Stimulated activated CD4-positive, alpha-beta T cell treated with anti-CD3 and anti-CD28 coated beads, Interleukin-1b, Interleukin-23, amount 100 ng/mL, for 1 hour (primary cell): ENCODE data around the gene BCAS3.
"Not testable (repeated sequence)": the region's sequence is repeated elsewhere in the genome, so short reads cannot be mapped to it uniquely, and the experiment has no call there.

Source experiments
- DNase-seq, 2 donors: peaks; one replicate each; pipeline ENCODE4 v3.0.0-alpha.2; 2020; ENCODE audit warnings: low read depth in 2 of 2

The BCAS3 gene

DNA sequence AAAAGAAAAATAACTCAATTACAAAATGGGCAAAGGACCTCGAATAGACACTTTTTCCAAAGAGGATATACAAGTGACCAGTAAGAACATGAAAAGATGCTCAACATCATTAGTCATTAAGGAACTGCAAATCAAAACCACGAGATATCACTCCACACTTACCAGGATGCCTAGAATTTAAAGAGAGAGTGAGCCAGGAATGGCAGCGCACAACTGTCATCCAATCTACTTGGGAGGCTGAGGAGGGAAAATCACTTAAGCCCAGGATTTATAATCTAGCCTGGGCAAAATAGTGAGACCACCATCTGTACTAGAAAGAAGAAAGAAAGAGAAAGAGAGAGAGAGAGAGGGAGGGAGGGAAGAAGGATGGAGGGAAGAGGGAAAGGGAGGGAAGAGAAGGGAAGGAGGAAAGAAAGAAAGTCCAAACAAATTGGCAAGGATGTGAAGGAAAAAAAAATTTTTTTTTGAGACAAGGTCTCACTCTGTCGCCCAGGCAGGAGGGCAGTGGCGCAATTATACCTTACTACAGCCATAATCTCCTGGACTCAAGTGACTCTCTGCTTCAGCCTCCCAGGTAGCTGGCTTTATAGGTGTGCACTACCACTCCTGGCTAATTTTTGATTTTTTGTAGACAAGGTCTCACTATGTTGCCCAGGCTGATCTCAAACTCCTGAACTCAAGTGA lies 744.6 kb downstream of the BCAS3 start:
- DNase-seq, result no peak

DNA sequence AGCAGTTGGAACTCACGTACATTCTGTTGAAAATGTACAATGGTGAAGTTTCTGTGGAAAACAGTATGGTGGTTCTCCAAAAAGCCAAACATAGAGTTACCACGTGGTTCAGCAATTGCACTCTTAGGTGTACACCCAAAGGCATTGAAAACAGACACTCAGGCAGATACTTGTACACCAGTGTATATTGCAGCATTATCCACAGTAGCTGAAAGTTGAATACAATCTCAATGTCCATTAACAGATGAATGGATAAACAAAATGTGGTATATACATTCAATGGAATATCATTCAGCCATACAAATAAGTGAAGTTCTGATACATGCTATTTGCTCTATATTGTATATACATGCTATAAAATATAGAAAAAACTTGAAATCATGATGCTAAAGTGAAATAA lies 745.2 kb downstream of the BCAS3 start:
- no peak for DNase-seq

- DNase-seq, result no peak
Measured at GRCh38 chr17:61423967-61424649, 746.5 kb downstream of the BCAS3 start.

DNA sequence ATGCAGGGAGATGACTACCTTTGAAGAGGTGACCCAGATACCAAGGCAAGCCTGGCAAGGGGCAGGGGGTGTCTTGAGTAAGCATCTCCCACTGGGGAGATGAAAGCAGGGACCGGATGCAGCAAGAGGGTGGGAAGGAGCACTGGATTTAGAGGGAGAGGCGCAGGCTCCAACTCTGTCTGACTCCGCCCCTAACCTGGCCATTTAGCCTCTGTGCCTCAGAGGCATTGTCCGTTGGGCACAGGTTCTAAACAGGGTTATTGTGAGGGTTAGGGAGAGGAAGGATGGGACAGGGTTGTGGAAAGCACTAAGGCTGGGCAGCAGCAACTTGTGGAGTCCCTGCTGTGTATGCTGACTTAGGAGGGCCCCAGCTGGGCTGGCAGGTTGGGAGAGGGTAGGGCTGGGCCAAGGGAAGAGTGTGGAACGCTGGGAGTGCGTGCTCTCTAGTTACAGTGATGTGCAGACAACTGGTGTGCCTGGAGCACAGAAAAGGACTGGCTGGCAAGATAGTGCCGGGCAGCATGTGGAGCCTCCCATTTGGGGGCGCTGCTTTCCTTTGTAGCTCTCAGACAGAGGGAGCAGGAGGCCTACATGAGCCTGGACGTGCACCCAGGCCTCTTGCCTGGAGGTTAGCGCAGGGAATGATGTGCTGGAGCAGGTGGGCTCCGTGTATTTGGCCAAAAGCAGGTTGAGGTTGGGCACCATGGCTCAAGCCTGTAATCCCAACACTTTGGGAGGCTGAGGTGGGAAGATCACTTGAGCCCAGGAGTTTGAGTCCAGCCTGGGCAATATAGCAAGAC lies 748.2 kb downstream of the BCAS3 start:
- DNase-seq, result no peak

DNA sequence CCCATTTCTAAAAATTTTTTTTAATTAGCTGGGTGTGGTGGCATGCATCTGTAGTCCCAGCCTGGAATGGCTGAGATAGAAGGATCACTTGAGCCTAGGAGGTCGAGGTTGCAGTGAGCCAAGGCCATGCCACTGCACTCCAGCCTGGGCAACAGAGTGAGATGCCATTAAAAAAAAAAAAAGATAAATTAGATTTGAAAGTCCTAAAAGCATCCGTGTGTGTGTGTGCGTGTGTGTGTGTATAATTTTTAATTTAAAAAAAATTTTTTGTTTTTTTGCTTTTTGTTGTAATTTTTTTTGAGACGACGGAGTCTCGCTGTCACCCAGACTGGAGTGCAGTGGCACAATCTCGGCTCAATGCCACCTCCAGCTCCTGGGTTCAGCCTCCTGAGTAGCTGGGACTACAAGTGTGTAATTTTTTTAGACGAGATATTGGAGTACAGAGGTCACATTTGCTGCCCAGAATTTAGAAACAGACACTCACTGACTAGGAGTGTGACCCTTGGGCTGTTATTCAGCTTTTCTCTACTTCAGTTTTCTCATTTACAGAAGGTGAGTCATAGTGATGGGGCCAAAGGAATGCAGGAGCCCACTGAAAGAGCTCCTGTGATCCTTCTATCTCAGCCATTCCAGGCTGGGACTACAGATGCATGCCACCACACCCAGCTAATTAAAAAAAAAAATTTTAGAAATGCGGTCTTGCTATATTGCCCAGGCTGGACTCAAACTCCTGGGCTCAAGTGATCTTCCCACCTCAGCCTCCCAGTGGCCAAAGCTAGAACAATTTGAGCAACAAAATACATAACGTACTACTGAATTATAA lies 749.0 kb downstream of the BCAS3 start:
- DNase-seq, result no peak

DNA sequence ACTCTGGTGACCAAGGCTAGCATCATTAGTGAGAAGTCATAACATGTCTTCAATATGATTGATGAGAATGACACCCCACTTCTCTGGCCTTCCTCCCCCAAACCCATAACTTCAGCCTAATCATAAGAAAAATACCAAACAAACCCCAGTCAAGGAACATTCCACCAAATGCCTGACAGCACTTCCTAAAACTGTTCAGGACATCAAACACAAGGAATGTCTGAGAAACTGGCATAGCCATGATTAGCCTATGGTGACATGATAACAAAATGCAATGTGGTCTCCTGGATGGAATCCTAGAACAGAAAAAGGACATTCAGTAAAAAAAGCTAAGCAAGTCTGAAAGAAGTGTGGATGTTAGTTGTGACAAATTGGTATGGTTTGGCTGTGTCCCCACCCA lies 749.9 kb downstream of the BCAS3 start:
- no peak for DNase-seq

DNA sequence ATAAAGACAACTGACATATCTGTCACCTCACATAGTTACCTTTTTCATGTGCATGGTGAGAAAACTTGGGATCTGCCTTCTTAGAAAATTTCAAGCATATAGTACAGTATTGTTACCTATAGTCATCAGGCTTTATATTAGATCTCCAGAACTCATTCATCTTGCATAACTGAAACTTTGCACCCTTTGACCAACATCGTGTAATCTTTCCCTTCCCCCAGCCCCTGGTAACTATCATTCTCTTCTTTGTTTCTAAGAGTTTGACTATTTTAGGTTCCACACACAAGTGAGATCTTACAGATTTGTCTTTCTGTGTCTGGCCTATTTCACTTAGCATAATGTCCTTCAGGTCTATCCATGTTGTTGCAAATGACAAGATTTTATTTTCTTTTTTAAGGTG lies 751.6 kb downstream of the BCAS3 start:
- no peak for DNase-seq

- DNase-seq, result not testable (repeated sequence)
Measured at GRCh38 chr17:61429831-61430230, 752.2 kb downstream of the BCAS3 start.

- DNase-seq, result no peak
Measured at GRCh38 chr17:61431594-61432311, 754.1 kb downstream of the BCAS3 start.

DNA sequence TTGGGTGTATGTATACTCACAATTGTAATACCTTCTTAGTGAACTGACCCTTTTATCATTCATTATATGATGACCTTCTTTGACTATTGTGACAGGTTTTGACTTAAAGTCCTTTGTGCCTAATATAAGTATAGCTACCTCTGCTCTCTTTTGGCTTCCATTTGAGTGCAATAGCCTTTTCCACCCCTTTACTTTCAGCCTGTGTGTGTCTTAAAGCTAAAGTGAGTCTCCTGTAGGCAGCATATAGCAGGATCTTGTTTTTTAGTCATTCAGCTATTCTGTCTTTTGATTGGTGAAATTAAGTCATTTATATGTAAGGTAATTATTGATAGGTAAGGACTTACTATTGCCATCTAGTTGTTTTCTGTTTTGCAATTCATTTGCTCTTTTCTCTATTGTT lies 758.6 kb downstream of the BCAS3 start:
- no peak for DNase-seq

- no peak for DNase-seq
Measured at GRCh38 chr17:61436995-61437704, 759.5 kb downstream of the BCAS3 start.

DNA sequence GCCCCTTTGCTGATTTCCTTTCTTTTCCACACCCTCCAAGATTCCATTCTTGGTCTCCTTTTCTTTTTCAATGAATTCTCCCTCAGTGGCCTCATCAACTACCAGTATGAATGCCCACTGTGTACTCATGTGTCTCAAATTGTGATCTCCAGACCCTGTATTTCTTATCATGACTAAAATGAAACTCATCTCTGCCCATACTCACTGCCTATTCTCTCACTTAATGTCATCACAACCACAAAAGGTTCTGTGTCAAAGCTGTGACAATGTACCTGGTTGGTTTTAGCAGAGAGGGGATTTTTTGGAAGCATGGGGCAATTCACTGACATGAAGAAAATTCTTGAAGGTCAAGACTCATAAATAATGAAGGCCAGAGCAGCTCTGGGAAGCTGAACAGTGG lies 763.0 kb downstream of the BCAS3 start:
- DNase-seq, result no peak

GRCh38 chr17:61441507-61441906 lies 763.9 kb downstream of the BCAS3 start:
- DNase-seq, result not testable (repeated sequence)

DNA sequence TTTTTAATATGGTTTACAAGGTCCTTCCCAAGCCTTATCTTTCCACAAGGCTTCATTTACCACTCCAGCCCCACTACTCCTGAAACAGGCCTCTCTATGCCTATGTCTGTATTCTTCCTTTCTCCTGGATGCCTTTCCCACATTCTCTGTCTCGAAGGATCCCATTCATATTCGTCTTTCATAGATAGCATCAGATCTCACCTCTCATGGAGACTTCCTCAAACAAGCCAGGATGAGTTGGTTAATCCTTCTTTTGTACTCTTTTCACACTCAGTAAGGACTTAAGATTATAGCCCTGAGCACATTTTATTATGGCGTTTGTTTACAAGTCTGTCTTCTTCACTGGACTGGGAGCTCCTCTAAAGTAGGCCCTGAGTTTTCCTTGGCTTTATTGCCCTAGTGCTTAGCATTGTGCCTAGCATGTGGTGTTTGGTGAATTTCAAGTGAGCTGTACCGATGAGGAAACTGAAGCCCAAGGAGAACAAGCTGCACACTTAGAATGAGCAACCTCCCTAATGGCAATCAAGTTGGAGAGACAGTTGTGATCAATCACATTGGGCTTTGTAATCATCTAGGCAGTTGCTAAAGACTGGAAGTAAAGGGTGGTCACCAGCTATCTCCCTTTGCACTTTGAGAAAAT lies 764.6 kb downstream of the BCAS3 start:
- DNase-seq, result no peak
